DND-41 (cell line): Measurements from ENCODE around the gene SNX1.
"Not testable (repeated sequence)": the region's sequence is repeated elsewhere in the genome, so short reads cannot be mapped to it uniquely, and the experiment has no call there.

Experiments
- ATAC-seq: fragments of 200-7000 bp; cut with Tn5 transposase; 3 replicates; pipeline ENCODE4 v1.9.1; 2021; ENCODE audit warnings: low read depth; ENCODE audit not compliant: insufficient read depth
- DNase-seq: peaks from one replicate; pipeline ENCODE4 v3.0.0-alpha.2; 2020
- H2AFZ ChIP-seq: 2 replicates; pipeline ENCODE4 v1.6.0; 2012; ENCODE audit warnings: low read depth, low read length
- H3K27ac ChIP-seq: 2 replicates; pipeline ENCODE4 v1.5.1; 2012; ENCODE audit warnings: low read length, inconsistent platforms
- H3K27me3 ChIP-seq: fragments of 200-600 bp; sonication (generic); 2 replicates; pipeline ENCODE4 v1.6.0; 2012; ENCODE audit warnings: low read length, mild to moderate bottlenecking, inconsistent platforms; ENCODE audit not compliant: insufficient read depth, poor library complexity
- H3K36me3 ChIP-seq: 2 replicates; pipeline ENCODE4 v1.5.1; 2012; ENCODE audit warnings: low read length, inconsistent platforms; ENCODE audit not compliant: insufficient read depth
- H3K4me1 ChIP-seq: 2 replicates; pipeline ENCODE4 v1.5.1; 2012; ENCODE audit warnings: mild to moderate bottlenecking, low read length; ENCODE audit not compliant: insufficient read depth
- H3K4me2 ChIP-seq: 2 replicates; pipeline ENCODE4 v1.6.0; 2012; ENCODE audit warnings: mild to moderate bottlenecking, moderate library complexity, low read length, inconsistent platforms; ENCODE audit not compliant: insufficient read depth
- H3K4me3 ChIP-seq, 2 experiments: fragments of 200-600 bp in 1 of 2; shearing (Covaris generic) in 1 of 2; 2 replicates each; pipeline ENCODE4 v1.5.1; 2012 to 2016; ENCODE audit warnings: inconsistent platforms in 2 of 2, low read length in 2 of 2, mild to moderate bottlenecking in 2 of 2, low read depth in 1 of 2, moderate library complexity in 1 of 2
- H3K79me2 ChIP-seq: 2 replicates; pipeline ENCODE4 v1.6.0; 2012; ENCODE audit warnings: low read length, inconsistent platforms; ENCODE audit not compliant: insufficient read depth
- H3K9ac ChIP-seq: 2 replicates; pipeline ENCODE4 v1.6.0; 2012; ENCODE audit warnings: low read depth, mild to moderate bottlenecking, inconsistent platforms, low read length, moderate library complexity
- H3K9me3 ChIP-seq: 2 replicates; pipeline ENCODE4 v1.5.1; 2012; ENCODE audit warnings: low read length, moderate library complexity, mild to moderate bottlenecking, inconsistent platforms; ENCODE audit not compliant: insufficient read depth, severe bottlenecking
- H4K20me1 ChIP-seq: 2 replicates; pipeline ENCODE4 v1.6.0; 2012; ENCODE audit warnings: low read length; ENCODE audit not compliant: insufficient read depth
- EZH2 ChIP-seq: IDR thresholded peaks from 3 replicates; pipeline ENCODE4 v1.6.1; 2012; ENCODE audit warnings: borderline replicate concordance, low read depth, mild to moderate bottlenecking, moderate library complexity, low read length, inconsistent platforms; ENCODE audit not compliant: severe bottlenecking
- TF ChIP-seq, protein P1 (sequence below): IDR thresholded peaks from 2 replicates; pipeline ENCODE4 v1.5.1; 2012; ENCODE audit warnings: borderline replicate concordance, low read length, moderate library complexity, mild to moderate bottlenecking; ENCODE audit not compliant: poor library complexity, severe bottlenecking; ENCODE audit errors: extremely low read depth

Gene SNX1

DNA sequence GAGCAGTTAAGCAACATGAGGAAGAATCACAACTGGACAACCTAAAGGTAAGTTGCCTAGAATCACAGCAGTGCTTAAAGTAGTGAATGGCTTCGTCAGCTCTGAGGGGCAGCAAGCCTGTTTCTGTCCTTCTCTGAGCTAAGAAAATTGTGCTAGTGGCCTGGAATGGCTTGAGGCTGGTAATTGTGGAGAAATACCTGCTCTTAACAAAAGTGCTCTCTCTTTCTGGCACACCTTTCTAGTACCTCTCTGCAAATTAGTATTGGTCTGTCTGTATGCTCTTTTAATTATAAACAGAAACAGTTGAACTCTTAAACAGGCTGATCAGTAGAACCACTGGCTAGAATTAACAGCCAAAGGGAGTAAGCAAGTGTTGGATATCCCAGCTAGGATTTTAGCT, 11.6 kb downstream of the SNX1 start:
- TF ChIP-seq, protein P1, sequence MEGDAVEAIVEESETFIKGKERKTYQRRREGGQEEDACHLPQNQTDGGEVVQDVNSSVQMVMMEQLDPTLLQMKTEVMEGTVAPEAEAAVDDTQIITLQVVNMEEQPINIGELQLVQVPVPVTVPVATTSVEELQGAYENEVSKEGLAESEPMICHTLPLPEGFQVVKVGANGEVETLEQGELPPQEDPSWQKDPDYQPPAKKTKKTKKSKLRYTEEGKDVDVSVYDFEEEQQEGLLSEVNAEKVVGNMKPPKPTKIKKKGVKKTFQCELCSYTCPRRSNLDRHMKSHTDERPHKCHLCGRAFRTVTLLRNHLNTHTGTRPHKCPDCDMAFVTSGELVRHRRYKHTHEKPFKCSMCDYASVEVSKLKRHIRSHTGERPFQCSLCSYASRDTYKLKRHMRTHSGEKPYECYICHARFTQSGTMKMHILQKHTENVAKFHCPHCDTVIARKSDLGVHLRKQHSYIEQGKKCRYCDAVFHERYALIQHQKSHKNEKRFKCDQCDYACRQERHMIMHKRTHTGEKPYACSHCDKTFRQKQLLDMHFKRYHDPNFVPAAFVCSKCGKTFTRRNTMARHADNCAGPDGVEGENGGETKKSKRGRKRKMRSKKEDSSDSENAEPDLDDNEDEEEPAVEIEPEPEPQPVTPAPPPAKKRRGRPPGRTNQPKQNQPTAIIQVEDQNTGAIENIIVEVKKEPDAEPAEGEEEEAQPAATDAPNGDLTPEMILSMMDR = no peak
- no peak for TF ChIP-seq EZH2
- H2AFZ ChIP-seq = no peak overlapping the region
- H3K4me1 ChIP-seq = no peaks in the 10 kb centered on the region
- H3K9ac ChIP-seq = no peak overlapping the region
- no peak overlapping the region for H3K27ac ChIP-seq
- H3K4me2 ChIP-seq = no peak overlapping the region
- H3K4me3 ChIP-seq = no peak overlapping the region; a peak in 1 of 4 replicates
- peaks cover 53% of the 10 kb centered on the region for H4K20me1 ChIP-seq
- H3K36me3 ChIP-seq = peaks cover 8% of the 10 kb centered on the region
- H3K79me2 ChIP-seq = peaks cover 98% of the 10 kb centered on the region
- no peak for ATAC-seq
- no peak for DNase-seq
- no peaks in the 10 kb centered on the region for H3K27me3 ChIP-seq
- H3K9me3 ChIP-seq = no peaks in the 10 kb centered on the region

- not testable (repeated sequence) for H3K4me1 ChIP-seq, H3K9ac ChIP-seq, H3K27ac ChIP-seq, H3K27me3 ChIP-seq, ATAC-seq, H3K4me3 ChIP-seq, H2AFZ ChIP-seq, H3K9me3 ChIP-seq, DNase-seq, H3K4me2 ChIP-seq
- Histone ChIP-seq H3K79me2 (peaks cover 79% of the 10 kb centered on the region), H3K36me3 (peaks cover 33% of the 10 kb centered on the region), H4K20me1 (peaks cover 49% of the 10 kb centered on the region)
Observed at GRCh38 chr15:64110108-64110701, 14.4 kb downstream of the SNX1 start.

- peaks cover 70% of the 10 kb centered on the region for H3K79me2 ChIP-seq
- peaks cover 42% of the 10 kb centered on the region for H3K36me3 ChIP-seq
- H3K9me3 ChIP-seq = no peaks in the 10 kb centered on the region
- H3K4me1 ChIP-seq = no peaks in the 10 kb centered on the region
- no peak for DNase-seq
- H3K9ac ChIP-seq = no peak overlapping the region
- TF ChIP-seq EZH2 = no peak
- TF ChIP-seq, protein P1 = no peak
- H3K4me3 ChIP-seq = no peak overlapping the region
- H3K27me3 ChIP-seq = no peaks in the 10 kb centered on the region
- H3K4me2 ChIP-seq = no peak overlapping the region
- peaks cover 43% of the 10 kb centered on the region for H4K20me1 ChIP-seq
- H2AFZ ChIP-seq = no peak overlapping the region
- ATAC-seq = no peak
- H3K27ac ChIP-seq = no peak overlapping the region
Observed at GRCh38 chr15:64110950-64111678, 15.3 kb downstream of the SNX1 start.

- DNase-seq (no peak), ATAC-seq (no peak)
- no peak overlapping the region for H3K4me2 ChIP-seq
- H2AFZ ChIP-seq = no peak overlapping the region
- H3K9ac ChIP-seq = no peak overlapping the region
- H3K27ac ChIP-seq = no peak overlapping the region
- TF ChIP-seq, protein P1 = no peak
- no peak for TF ChIP-seq EZH2
- peaks cover 64% of the 10 kb centered on the region for H3K79me2 ChIP-seq
- peaks cover 47% of the 10 kb centered on the region for H3K36me3 ChIP-seq
- no peaks in the 10 kb centered on the region for H3K9me3 ChIP-seq
- no peaks in the 10 kb centered on the region for H3K4me1 ChIP-seq
- no peaks in the 10 kb centered on the region for H3K27me3 ChIP-seq
- no peak overlapping the region for H3K4me3 ChIP-seq
- H4K20me1 ChIP-seq = peaks cover 38% of the 10 kb centered on the region
Observed at GRCh38 chr15:64111679-64112050, 15.9 kb downstream of the SNX1 start.
